K562 (cell line): Measurements from ENCODE around the gene NRG3. TPM values are rescaled to one million over a fixed set of nuclear protein-coding genes. Genes with fewer than 3 reads are reported as not detected.

ENCODE experiments used
- ATAC-seq: fragments of 200-7000 bp; cut with Tn5 transposase; 3 replicates; pipeline ENCODE4 v1.9.1; 2020; ENCODE audit warnings: moderate library complexity
- BruUV-seq: library from RNA; stranded (reverse); fragments of 400-500 nt; replicated peaks from 2 replicates; lab custom pipeline; 2021; lab: Mats Ljungman, UMichigan
- CTCF ChIA-PET: fragments of 300-600 bp; formaldehyde crosslinking; extraction: SDS; loops from one replicate; lab custom pipeline; 2021; ENCODE audit warnings: low intra/inter-chr PET ratio; lab: Yijun Ruan, JAX
- POLR2A ChIA-PET: fragments of 300-600, 350-650 bp; sonication (Branson Sonifier 250); formaldehyde crosslinking; extraction: SDS; loops from one replicate; lab custom pipeline; 2021; ENCODE audit warnings: antibody characterized with exemption, inconsistent platforms; lab: Yijun Ruan, JAX
- DNase-seq, 4 experiments: peaks; one replicate each; pipeline versions ENCODE4 v3.0.0 to v3.0.0-alpha.2; 2011 to 2018; ENCODE audit warnings: low spot score in 3 of 4, mixed read lengths in 3 of 4; ENCODE audit errors: extremely low read depth in 1 of 4
- FAIRE-seq: peaks from 2 replicates; lab custom pipeline; 2011; peaks lifted over from hg19 to GRCh38; lab: Jason Lieb, UNC
- H2AFZ ChIP-seq: 2 replicates; pipeline ENCODE4 v1.6.0; 2011; ENCODE audit warnings: low read depth, low read length, control low read depth, inconsistent platforms
- H3K27ac ChIP-seq: fragments of 200-600 bp; 3 replicates; pipeline ENCODE4 v1.8.0; 2011; ENCODE audit warnings: low read depth, mild to moderate bottlenecking, control low read depth, inconsistent platforms, low read length, moderate library complexity, mixed read lengths; ENCODE audit errors: extremely low read depth
- H3K27me3 ChIP-seq, 2 experiments: fragments of 300-600 bp in 1 of 2; 2 replicates in 1 of 2; 3 replicates in 1 of 2; pipeline versions ENCODE4 v1.6.0 to v1.8.0; 2011; ENCODE audit warnings: inconsistent platforms in 2 of 2, low read length in 2 of 2, mild to moderate bottlenecking in 1 of 2, mixed read lengths in 1 of 2, moderate library complexity in 1 of 2; ENCODE audit not compliant: control insufficient read depth in 2 of 2, insufficient read depth in 2 of 2
- H3K36me3 ChIP-seq: fragments of 300-600 bp; 3 replicates; pipeline ENCODE4 v1.8.0; 2011; ENCODE audit warnings: mild to moderate bottlenecking, low read length, inconsistent platforms; ENCODE audit not compliant: control insufficient read depth, insufficient read depth
- H3K4me1 ChIP-seq, 2 experiments: fragments of 200-600 bp in 1 of 2; replicated peaks in 1 of 2; 2 replicates in 1 of 2; 3 replicates in 1 of 2; pipeline versions ENCODE4 v1.5.1 to v1.8.0; 2011; ENCODE audit warnings: inconsistent platforms in 2 of 2, low read length in 2 of 2, mild to moderate bottlenecking in 1 of 2, mixed read lengths in 1 of 2, moderate library complexity in 1 of 2; ENCODE audit not compliant: control insufficient read depth in 2 of 2, insufficient read depth in 2 of 2
- H3K4me2 ChIP-seq: 2 replicates; pipeline ENCODE4 v1.6.1; 2011; ENCODE audit warnings: low read length, control low read depth, inconsistent platforms, mixed read lengths; ENCODE audit not compliant: insufficient read depth
- H3K4me3 ChIP-seq: fragments of 200-600 bp; sonication (generic), shearing (Covaris generic); 2 replicates; pipeline ENCODE4 v1.5.1; 2016; ENCODE audit warnings: control low read depth, inconsistent platforms
- H3K79me2 ChIP-seq: fragments of 200-600 bp; 3 replicates; pipeline ENCODE4 v1.8.0; 2011; ENCODE audit warnings: low read length, inconsistent platforms; ENCODE audit not compliant: control insufficient read depth, insufficient read depth
- H3K9ac ChIP-seq, 2 experiments: 2 replicates each; pipeline versions ENCODE4 v1.6.0 to v1.6.1; 2011; ENCODE audit warnings: low read depth in 2 of 2, low read length in 2 of 2, control low read depth in 1 of 2, inconsistent platforms in 1 of 2, mild to moderate bottlenecking in 1 of 2, mixed read lengths in 1 of 2; ENCODE audit not compliant: insufficient read depth in 1 of 2
- H3K9me1 ChIP-seq: one replicate; pipeline ENCODE4 v1.6.0; 2011; ENCODE audit warnings: inconsistent platforms, mild to moderate bottlenecking, low read length, moderate library complexity; ENCODE audit not compliant: control insufficient read depth, insufficient read depth
- H3K9me3 ChIP-seq: replicated peaks from 2 replicates; pipeline ENCODE4 v1.5.1; 2011; ENCODE audit warnings: low read depth, low read length, inconsistent platforms; ENCODE audit not compliant: control insufficient read depth, insufficient read depth
- H4K20me1 ChIP-seq: replicated peaks from 2 replicates; pipeline ENCODE4 v1.6.1; 2011; ENCODE audit warnings: low read length, inconsistent platforms, mixed read lengths; ENCODE audit not compliant: control insufficient read depth, insufficient read depth
- ELK3 ChIP-seq: fragments of 450-650 bp; formaldehyde crosslinking; IDR thresholded peaks from 2 replicates; pipeline ENCODE4 v1.4.0; 2020; ENCODE audit warnings: mild to moderate bottlenecking
- ESRRA ChIP-seq: fragments of 450-650 bp; IDR thresholded peaks from 2 replicates; pipeline ENCODE4 v1.6.1; 2014; ENCODE audit warnings: low read depth, mild to moderate bottlenecking, moderate library complexity, borderline replicate concordance
- ESRRB ChIP-seq: fragments of 250-450 bp; sonication (Bioruptor Pico); IDR thresholded peaks from 2 replicates; pipeline ENCODE4 v1.5.0; 2020; ENCODE audit warnings: mild to moderate bottlenecking, moderate library complexity, borderline replicate concordance
- GTF2F1 ChIP-seq: IDR thresholded peaks from 2 replicates; pipeline ENCODE4 v1.6.1; 2011; ENCODE audit warnings: low read depth, low read length, improper control_type of control experiment
- HBP1 ChIP-seq: fragments of 450-650 bp; formaldehyde crosslinking; IDR thresholded peaks from 2 replicates; pipeline ENCODE4 v1.4.0; 2022; ENCODE audit warnings: missing genetic modification characterization
- JUN ChIP-seq, 2 experiments: sonication (generic) in 1 of 2; formaldehyde crosslinking in 1 of 2; IDR thresholded peaks; 2 replicates each; pipeline versions ENCODE4 v1.6.1 to v1.8.0; 2012 to 2022; ENCODE audit warnings: borderline replicate concordance in 2 of 2, mild to moderate bottlenecking in 2 of 2, improper control_type of control experiment in 1 of 2, low read depth in 1 of 2, low read length in 1 of 2, missing genetic modification reagents in 1 of 2
- PHF20 ChIP-seq: fragments of 450-650 bp; IDR thresholded peaks from 2 replicates; pipeline ENCODE4 v1.6.1; 2018; ENCODE audit not compliant: partially characterized antibody
- POLR2AphosphoS5 ChIP-seq: IDR thresholded peaks from 2 replicates; pipeline ENCODE4 v1.6.1; 2011; ENCODE audit warnings: mild to moderate bottlenecking, low read depth, low read length, moderate library complexity; ENCODE audit not compliant: control insufficient read depth, insufficient read depth
- PRMT5 ChIP-seq: sonication (generic); formaldehyde crosslinking; IDR thresholded peaks from 2 replicates; pipeline ENCODE4 v1.5.0; 2020; ENCODE audit warnings: missing genetic modification reagents
- TOE1 ChIP-seq, 2 experiments: fragments of 450-650 bp in 1 of 2; sonication (generic) in 1 of 2; formaldehyde crosslinking in 1 of 2; IDR thresholded peaks; 2 replicates each; pipeline versions ENCODE4 v1.7.1 to v1.8.0; 2016 to 2022; ENCODE audit warnings: borderline replicate concordance in 2 of 2, mild to moderate bottlenecking in 2 of 2, antibody characterized with exemption in 1 of 2, inconsistent platforms in 1 of 2, low read depth in 1 of 2, missing genetic modification reagents in 1 of 2, moderate library complexity in 1 of 2
- TRIM24 ChIP-seq, 2 experiments: fragments of 450-650 bp; IDR thresholded peaks; 2 replicates each; pipeline ENCODE4 v1.6.1; 2016
- UBTF ChIP-seq, 2 experiments: IDR thresholded peaks; 2 replicates each; pipeline ENCODE4 v1.6.1; 2012; ENCODE audit warnings: improper control_type of control experiment in 2 of 2, low read depth in 2 of 2, low read length in 2 of 2, borderline replicate concordance in 1 of 2
- ZNF12 ChIP-seq: sonication (generic); formaldehyde crosslinking; IDR thresholded peaks from 2 replicates; pipeline ENCODE4 v1.4.0; 2020; ENCODE audit warnings: mild to moderate bottlenecking, missing genetic modification reagents
- WGBS: fragments of 100-300 bp; shearing (Covaris generic); methylation state at CpG from one replicate; pipeline ENCODE4 v1.1.6; 2016; ENCODE audit warnings: low coverage, mixed read lengths; ENCODE audit not compliant: insufficient coverage; ENCODE audit errors: missing lambda C conversion rate; 5-methylcytosine and 5-hydroxymethylcytosine counted together
- in situ Hi-C: fragments of 300-500 bp; cut with MboI; formaldehyde crosslinking; loops from 4 replicates; pipeline ENCODE4 v1.15.0; 2018; ENCODE audit warnings: inconsistent platforms, mixed read lengths
- intact Hi-C: fragments of 100-400 bp; cut with micrococcal nuclease; formaldehyde crosslinking; loops from 2 replicates; pipeline ENCODE4 v1.14.2; 2022
- polyA plus RNA-seq, 8 experiments: library from polyadenylated mRNA; depleted of rRNA in 4 of 8; stranded (reverse) in 5 of 8; unstranded in 3 of 8; fragments of >200 nt; fragmentation: Nextera tagmentation in 2 of 8; fragmentation: Illumina TruSeq in 1 of 8; extraction: Ambion mirVana in 2 of 8; extraction: Trizol in 1 of 8; gene quantifications; 2 replicates each; pipeline versions ENCODE4 v1.2.1 to v1.2.3, GENCODE V29; 2011 to 2014; ENCODE audit warnings: inconsistent platforms in 1 of 8, missing spikeins in 1 of 8
- total RNA-seq, 7 experiments: library from RNA; depleted of rRNA in 6 of 7; stranded (reverse); fragments of >200 nt in 6 of 7; fragmentation: Illumina TruSeq in 2 of 7; extraction: Trizol in 2 of 7; gene quantifications; 2 replicates each; pipeline versions ENCODE4 v1.2.1 to v1.2.3, GENCODE V29; 2011 to 2021; ENCODE audit warnings: low replicate concordance in 1 of 7

The NRG3 gene
- total and polyA plus RNA-seq, 9 of the 15 experiments (the other 6 are each of a cell fraction or from before 2014, with no cell fraction given), result not detected

- H3K4me2 ChIP-seq, result no peak overlapping the region
- H3K4me1 ChIP-seq, result no peaks in the 10 kb centered on the region
- FAIRE-seq (no peak), ATAC-seq (no peak), DNase-seq (no peak)
- CTCF ChIA-PET, result no interaction called here
- in situ Hi-C loops (no loop called here), intact Hi-C loops (no loop called here)
- no TSS peak for BruUV-seq
- H3K36me3 ChIP-seq, result no peaks in the 10 kb centered on the region
- no peaks in the 10 kb centered on the region for H4K20me1 ChIP-seq
- TF ChIP-seq ESRRA (no peak), PHF20 (no peak), TOE1 (IDR thresholded peaks at IDR 0.05; ENCODE audit: borderline replicate concordance) (no peak), TOE1 (CRISPR knock-in tag; IDR thresholded peaks at IDR 0.05; ENCODE audit: borderline replicate concordance, low read depth) (no peak), TRIM24 (IDR thresholded peaks at IDR 0.05) (no peak), ESRRB (CRISPR knock-in tag) (no peak), POLR2AphosphoS5 (no peak), ELK3 (CRISPR knock-in tag) (no peak), JUN (IDR thresholded peaks at IDR 0.05; ENCODE audit: borderline replicate concordance, low read depth, low read length) (no peak), JUN (CRISPR knock-in tag; IDR thresholded peaks at IDR 0.05; ENCODE audit: borderline replicate concordance) (no peak), GTF2F1 (no peak), UBTF (IDR thresholded peaks at IDR 0.05; ENCODE audit: borderline replicate concordance in 1 of 2, low read depth in 2 of 2, low read length in 2 of 2) (no peak), ZNF12 (CRISPR knock-in tag) (no peak), HBP1 (no peak), PRMT5 (CRISPR knock-in tag) (no peak)
- no peaks in the 10 kb centered on the region for H3K79me2 ChIP-seq
- H2AFZ ChIP-seq, result no peak overlapping the region
- H3K27ac ChIP-seq, result no peak overlapping the region
- POLR2A ChIA-PET, result interaction anchor here (1.1 kb wide), 1 partner anchor 14 kb away, joined by 4 read pairs; no protein-coding TSS in a partner anchor
- no peaks in the 10 kb centered on the region for H3K27me3 ChIP-seq
- H3K4me3 ChIP-seq, result no peak overlapping the region
- H3K9me3 ChIP-seq, result 0 out of 2 replicates have a peak, but pooled peaks cover 2% of the 10 kb centered on the region
- under 1% methylated on average over 5 of the region's 5 CpGs for WGBS
- H3K9me1 ChIP-seq, result no peaks in the 10 kb centered on the region
- H3K9ac ChIP-seq, result no peak overlapping the region
Measured at GRCh38 chr10:82319074-82319473, 444.1 kb downstream of the NRG3 start.
